ENCODE data around the gene TMEM138.

DNA sequence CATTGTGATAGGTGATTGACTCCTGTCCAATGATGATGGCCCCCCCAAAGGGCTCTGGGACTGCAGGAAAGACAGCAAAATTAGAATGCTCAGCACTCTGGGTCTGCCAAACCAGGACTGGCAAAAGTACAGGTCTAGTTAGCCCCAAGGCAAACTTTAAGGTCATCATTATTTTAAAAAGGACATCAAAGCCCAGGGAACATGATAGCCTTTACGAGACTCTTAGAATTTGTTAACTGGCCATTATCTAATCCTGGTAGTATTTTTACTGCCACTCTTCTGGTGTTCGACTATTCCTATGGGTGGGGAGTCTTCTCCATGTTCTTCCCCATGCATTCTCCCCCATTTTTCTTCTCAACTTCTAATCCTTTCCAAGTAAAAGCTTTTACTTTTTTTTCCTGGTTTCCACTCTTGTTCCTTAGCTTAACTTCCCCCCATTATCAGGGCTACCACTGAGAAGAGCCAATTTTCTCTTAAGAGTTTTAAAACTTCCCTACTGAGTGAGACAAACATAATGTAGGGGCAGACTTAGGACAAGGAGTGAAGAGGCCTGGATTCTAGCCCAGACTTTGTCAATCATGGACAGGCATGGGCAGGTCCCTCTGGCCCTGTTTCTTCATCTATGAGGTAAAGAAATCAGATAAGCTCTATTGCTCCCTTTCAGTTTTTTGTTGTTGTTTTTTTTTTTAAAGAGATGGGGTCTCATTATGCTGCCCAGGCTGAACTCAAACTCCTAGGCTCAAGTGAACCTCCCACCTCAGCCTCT lies 36.3 kb upstream of the TMEM138 start:
- no peak for TF ChIP-seq POLR2A (IDR thresholded peaks at IDR 0.05)
- TF ChIP-seq, protein P1, sequence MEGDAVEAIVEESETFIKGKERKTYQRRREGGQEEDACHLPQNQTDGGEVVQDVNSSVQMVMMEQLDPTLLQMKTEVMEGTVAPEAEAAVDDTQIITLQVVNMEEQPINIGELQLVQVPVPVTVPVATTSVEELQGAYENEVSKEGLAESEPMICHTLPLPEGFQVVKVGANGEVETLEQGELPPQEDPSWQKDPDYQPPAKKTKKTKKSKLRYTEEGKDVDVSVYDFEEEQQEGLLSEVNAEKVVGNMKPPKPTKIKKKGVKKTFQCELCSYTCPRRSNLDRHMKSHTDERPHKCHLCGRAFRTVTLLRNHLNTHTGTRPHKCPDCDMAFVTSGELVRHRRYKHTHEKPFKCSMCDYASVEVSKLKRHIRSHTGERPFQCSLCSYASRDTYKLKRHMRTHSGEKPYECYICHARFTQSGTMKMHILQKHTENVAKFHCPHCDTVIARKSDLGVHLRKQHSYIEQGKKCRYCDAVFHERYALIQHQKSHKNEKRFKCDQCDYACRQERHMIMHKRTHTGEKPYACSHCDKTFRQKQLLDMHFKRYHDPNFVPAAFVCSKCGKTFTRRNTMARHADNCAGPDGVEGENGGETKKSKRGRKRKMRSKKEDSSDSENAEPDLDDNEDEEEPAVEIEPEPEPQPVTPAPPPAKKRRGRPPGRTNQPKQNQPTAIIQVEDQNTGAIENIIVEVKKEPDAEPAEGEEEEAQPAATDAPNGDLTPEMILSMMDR (IDR thresholded peaks at IDR 0.05 in 4 of 5, conservative IDR thresholded peaks at IDR 0.05 in 1 of 5) = no peak

Data from gastrocnemius medialis (tissue), 4 donors.